ENCODE measurements around the gene GPX2. TPM values are rescaled to one million over a fixed set of nuclear protein-coding genes. Genes with fewer than 3 reads are reported as not detected.

GPX2 gene
- total RNA-seq, 1 donor from 2014 or later, result not detected

- no peak for TF ChIP-seq EZH2phosphoT487 (IDR thresholded peaks at IDR 0.05)
- no peak for TF ChIP-seq EZH2 (IDR thresholded peaks at IDR 0.05)
- no peak for TF ChIP-seq CTCF (IDR thresholded peaks at IDR 0.05)
- no peaks in the 10 kb centered on the region for H3F3A ChIP-seq (ENCODE audit: low read depth)
- Mint-ChIP-seq H3K4me3 (no peak overlapping the region), H3K4me1 (peaks cover 12% of the 10 kb centered on the region), H3K9me3 (no peaks in the 10 kb centered on the region), H3K36me3 (peaks cover 1% of the 10 kb centered on the region), H3K27ac (no peak overlapping the region), H3K27me3 (ENCODE audit: insufficient read depth, low read depth) (no peaks in the 10 kb centered on the region)
- DNase-seq (ENCODE audit: low spot score), result no peak
- H4K20me1 ChIP-seq (ENCODE audit: low read depth), result peaks cover 12% of the 10 kb centered on the region
- no peak overlapping the region for H3K27ac ChIP-seq
- peaks cover 53% of the 10 kb centered on the region for H3K79me2 ChIP-seq (ENCODE audit: low read depth)
- H3K27me3 ChIP-seq, result no peaks in the 10 kb centered on the region
- H3K4me3 ChIP-seq, result no peak overlapping the region
- H3K9ac ChIP-seq, result no peak overlapping the region
- no peak overlapping the region for H2AFZ ChIP-seq (replicated peaks)
- H3K4me1 ChIP-seq, result peaks cover 10% of the 10 kb centered on the region
- H3K4me2 ChIP-seq, result no peak overlapping the region
- no peaks in the 10 kb centered on the region for H3K9me3 ChIP-seq (ENCODE audit: low read depth)
- H3K36me3 ChIP-seq, result no peaks in the 10 kb centered on the region
Measured at GRCh38 chr14:64919215-64919614, 23.3 kb downstream of the GPX2 start.

- peaks cover 17% of the 10 kb centered on the region for H3K4me1 Mint-ChIP-seq
- H2AFZ ChIP-seq (replicated peaks), result no peak overlapping the region
- H3K4me1 ChIP-seq, result peaks cover 10% of the 10 kb centered on the region
- H3K27me3 Mint-ChIP-seq (ENCODE audit: insufficient read depth, low read depth), result no peaks in the 10 kb centered on the region
- no peak for TF ChIP-seq EZH2 (IDR thresholded peaks at IDR 0.05)
- TF ChIP-seq EZH2phosphoT487 (IDR thresholded peaks at IDR 0.05), result no peak
- no peak for TF ChIP-seq CTCF (IDR thresholded peaks at IDR 0.05)
- H3K36me3 ChIP-seq, result no peaks in the 10 kb centered on the region
- H3K27ac ChIP-seq, result no peak overlapping the region
- H3K4me3 Mint-ChIP-seq, result no peak overlapping the region
- H3K27ac Mint-ChIP-seq, result no peak overlapping the region
- no peaks in the 10 kb centered on the region for H3K9me3 Mint-ChIP-seq
- no peaks in the 10 kb centered on the region for H3F3A ChIP-seq (ENCODE audit: low read depth)
- H3K36me3 Mint-ChIP-seq, result peaks cover 1% of the 10 kb centered on the region
- H3K79me2 ChIP-seq (ENCODE audit: low read depth), result peaks cover 53% of the 10 kb centered on the region
- H4K20me1 ChIP-seq (ENCODE audit: low read depth), result peaks cover 12% of the 10 kb centered on the region
- H3K27me3 ChIP-seq, result no peaks in the 10 kb centered on the region
- H3K9ac ChIP-seq, result no peak overlapping the region
- no peak for DNase-seq (ENCODE audit: low spot score)
- no peaks in the 10 kb centered on the region for H3K9me3 ChIP-seq (ENCODE audit: low read depth)
- H3K4me2 ChIP-seq, result no peak overlapping the region
- no peak overlapping the region for H3K4me3 ChIP-seq
Measured at GRCh38 chr14:64918216-64918615, 24.3 kb downstream of the GPX2 start.

- peaks cover 1% of the 10 kb centered on the region for H3K36me3 Mint-ChIP-seq
- Histone ChIP-seq H3K4me2 (peak overlapping the region; percentile 92), H3K36me3 (no peaks in the 10 kb centered on the region), H3K27ac (no peak overlapping the region), H3K9me3 (ENCODE audit: low read depth) (no peaks in the 10 kb centered on the region), H3K4me1 (peaks cover 10% of the 10 kb centered on the region), H3K79me2 (ENCODE audit: low read depth) (peaks cover 48% of the 10 kb centered on the region), H2AFZ (replicated peaks) (no peak overlapping the region), H4K20me1 (ENCODE audit: low read depth) (peaks cover 12% of the 10 kb centered on the region), H3K27me3 (no peaks in the 10 kb centered on the region), H3K9ac (no peak overlapping the region), H3K4me3 (no peak overlapping the region), H3F3A (ENCODE audit: low read depth) (peaks cover 8% of the 10 kb centered on the region)
- H3K9me3 Mint-ChIP-seq, result no peaks in the 10 kb centered on the region
- H3K27ac Mint-ChIP-seq, result no peak overlapping the region
- DNase-seq (ENCODE audit: low spot score), result no peak
- TF ChIP-seq EZH2phosphoT487 (IDR thresholded peaks at IDR 0.05) (no peak), CTCF (IDR thresholded peaks at IDR 0.05) (no peak), EZH2 (IDR thresholded peaks at IDR 0.05) (no peak)
- peak overlapping the region; percentile 87 for H3K4me3 Mint-ChIP-seq
- H3K4me1 Mint-ChIP-seq, result peaks cover 17% of the 10 kb centered on the region
- H3K27me3 Mint-ChIP-seq (ENCODE audit: insufficient read depth, low read depth), result peaks cover 2% of the 10 kb centered on the region
Measured at GRCh38 chr14:64915797-64916196, 26.7 kb downstream of the GPX2 start.
